DOHH2 (cell line): ENCODE measurements around the gene STARD10.

Experiments
- H3F3A ChIP-seq: fragments of 200-600 bp; sonication (generic), shearing (Covaris generic); 2 replicates; pipeline ENCODE4 v1.6.0; 2016; ENCODE audit warnings: antibody characterized with exemption, mild to moderate bottlenecking; ENCODE audit not compliant: control insufficient read depth, insufficient read depth
- H3K27ac ChIP-seq: fragments of 200-600 bp; sonication (generic); 2 replicates; pipeline ENCODE4 v1.5.1; 2014; ENCODE audit warnings: low read depth, mild to moderate bottlenecking, low read length, moderate library complexity
- H3K27me3 ChIP-seq: fragments of 200-600 bp; sonication (generic); 2 replicates; pipeline ENCODE4 v1.6.1; 2014; ENCODE audit warnings: mild to moderate bottlenecking, low read length, mixed read lengths; ENCODE audit not compliant: control insufficient read depth
- H3K36me3 ChIP-seq: fragments of 200-600 bp; sonication (generic); 2 replicates; pipeline ENCODE4 v1.6.1; 2014; ENCODE audit warnings: mild to moderate bottlenecking, low read length, moderate library complexity, mixed read lengths; ENCODE audit not compliant: control insufficient read depth
- H3K4me1 ChIP-seq: fragments of 200-600 bp; sonication (generic); 2 replicates; pipeline ENCODE4 v1.6.1; 2014; ENCODE audit warnings: mild to moderate bottlenecking, low read length, mixed read lengths; ENCODE audit not compliant: control insufficient read depth
- H3K4me2 ChIP-seq: fragments of 200-600 bp; sonication (generic); 2 replicates; pipeline ENCODE4 v1.6.0; 2014; ENCODE audit warnings: mild to moderate bottlenecking, low read length, moderate library complexity
- H3K4me3 ChIP-seq: fragments of 200-600 bp; sonication (generic); 2 replicates; pipeline ENCODE4 v1.5.1; 2014; ENCODE audit warnings: mild to moderate bottlenecking, low read length, mixed read lengths
- H3K79me2 ChIP-seq: fragments of 200-600 bp; sonication (generic); 2 replicates; pipeline ENCODE4 v1.6.1; 2014; ENCODE audit warnings: mild to moderate bottlenecking, low read length, mixed read lengths; ENCODE audit not compliant: control insufficient read depth
- H3K9me2 ChIP-seq: fragments of 200-600 bp; sonication (generic); replicated peaks from 2 replicates; pipeline ENCODE4 v1.6.1; 2014; ENCODE audit warnings: mild to moderate bottlenecking, low read length, mixed read lengths; ENCODE audit not compliant: control insufficient read depth
- H3K9me3 ChIP-seq: fragments of 200-600 bp; sonication (generic); 2 replicates; pipeline ENCODE4 v1.6.1; 2014; ENCODE audit warnings: antibody characterized with exemption, low read length, mixed read lengths; ENCODE audit not compliant: control insufficient read depth, insufficient read depth
- H4K20me1 ChIP-seq: fragments of 200-600 bp; sonication (generic); 2 replicates; pipeline ENCODE4 v1.6.0; 2014; ENCODE audit warnings: low read depth, mild to moderate bottlenecking, antibody characterized with exemption, low read length, moderate library complexity; ENCODE audit not compliant: control insufficient read depth, insufficient read depth
- EZH2phosphoT487 ChIP-seq: fragments of 200-600 bp; sonication (generic); IDR thresholded peaks from 2 replicates; pipeline ENCODE4 v1.6.1; 2017; ENCODE audit warnings: borderline replicate concordance, mild to moderate bottlenecking, antibody characterized with exemption, low read length, moderate library complexity, mixed read lengths
- TF ChIP-seq, protein P1 (sequence below): fragments of 200-600 bp; sonication (generic); IDR thresholded peaks from one replicate; pipeline ENCODE4 v1.5.1; 2014; ENCODE audit warnings: antibody characterized with exemption, mild to moderate bottlenecking, low read depth, low read length; ENCODE audit not compliant: poor library complexity, severe bottlenecking

The STARD10 gene, protein sequence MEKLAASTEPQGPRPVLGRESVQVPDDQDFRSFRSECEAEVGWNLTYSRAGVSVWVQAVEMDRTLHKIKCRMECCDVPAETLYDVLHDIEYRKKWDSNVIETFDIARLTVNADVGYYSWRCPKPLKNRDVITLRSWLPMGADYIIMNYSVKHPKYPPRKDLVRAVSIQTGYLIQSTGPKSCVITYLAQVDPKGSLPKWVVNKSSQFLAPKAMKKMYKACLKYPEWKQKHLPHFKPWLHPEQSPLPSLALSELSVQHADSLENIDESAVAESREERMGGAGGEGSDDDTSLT

DNA sequence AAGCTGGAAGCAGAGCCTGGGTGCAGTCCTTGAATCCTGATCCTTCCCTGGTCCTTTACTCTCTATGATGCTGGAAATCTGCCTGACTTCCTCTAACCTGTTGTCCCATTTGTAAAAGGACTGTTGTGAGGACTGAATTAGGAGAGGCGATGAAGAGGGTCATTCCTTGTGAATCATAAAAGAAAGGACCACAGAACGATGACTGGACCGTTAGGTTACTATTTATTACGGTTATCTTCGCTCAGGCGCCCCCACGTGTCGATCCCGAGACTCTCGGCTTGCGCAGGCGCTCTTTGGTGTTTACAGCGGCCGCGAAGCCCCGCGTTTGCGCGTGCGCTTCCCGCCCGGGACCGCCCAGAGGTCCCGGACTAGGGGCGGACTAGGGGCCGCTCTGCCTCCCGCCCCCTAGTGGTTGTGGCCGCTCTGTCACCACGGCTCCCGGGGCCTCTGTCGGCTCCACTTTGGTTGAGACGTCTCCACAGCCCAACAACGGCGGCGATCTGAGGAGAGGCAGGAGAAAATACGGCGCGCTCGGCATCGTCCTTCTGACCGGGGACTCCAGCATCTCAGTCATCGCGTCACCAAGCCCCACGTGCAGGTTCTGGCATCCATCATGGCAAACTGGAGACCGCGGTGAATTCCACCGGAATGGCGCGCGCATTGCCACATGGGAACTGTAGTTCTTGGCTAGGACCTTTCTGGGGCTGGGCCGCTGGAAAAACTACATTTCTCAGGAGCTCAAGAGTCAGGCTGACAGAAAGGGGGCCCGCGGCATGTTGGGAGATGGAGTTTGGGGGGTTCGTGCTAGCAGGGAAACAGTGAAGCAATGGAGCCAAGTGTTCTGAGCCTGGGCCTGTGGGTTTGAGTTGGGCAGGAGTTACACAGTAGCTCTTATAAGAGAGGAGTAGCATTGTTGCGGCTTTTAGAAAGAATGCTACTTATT is at the start of gene STARD10:
Gene STARD10, minus strand, starts transcription at position 623 of the 943 bp plus-strand sequence. CDS start 12,866 bp downstream, outside the sequence.
- Histone ChIP-seq H4K20me1 (no peaks in the 10 kb centered on the region), H3K9me3 (no peaks in the 10 kb centered on the region), H3K9me2 (no peaks in the 10 kb centered on the region), H3K27me3 (no peaks in the 10 kb centered on the region), H3K4me3 (peak within 1 kb of the TSS; percentile 95), H3K4me1 (peaks cover 24% of the 10 kb centered on the region), H3K27ac (peak within 1 kb of the TSS; percentile 44), H3K79me2 (no peaks in the 10 kb centered on the region), H3K4me2 (peak within 1 kb of the TSS; percentile 91), H3F3A (peaks cover 2% of the 10 kb centered on the region; the same call in 1 of the 2 replicates), H3K36me3 (no peaks in the 10 kb centered on the region)
- TF ChIP-seq, protein P1, sequence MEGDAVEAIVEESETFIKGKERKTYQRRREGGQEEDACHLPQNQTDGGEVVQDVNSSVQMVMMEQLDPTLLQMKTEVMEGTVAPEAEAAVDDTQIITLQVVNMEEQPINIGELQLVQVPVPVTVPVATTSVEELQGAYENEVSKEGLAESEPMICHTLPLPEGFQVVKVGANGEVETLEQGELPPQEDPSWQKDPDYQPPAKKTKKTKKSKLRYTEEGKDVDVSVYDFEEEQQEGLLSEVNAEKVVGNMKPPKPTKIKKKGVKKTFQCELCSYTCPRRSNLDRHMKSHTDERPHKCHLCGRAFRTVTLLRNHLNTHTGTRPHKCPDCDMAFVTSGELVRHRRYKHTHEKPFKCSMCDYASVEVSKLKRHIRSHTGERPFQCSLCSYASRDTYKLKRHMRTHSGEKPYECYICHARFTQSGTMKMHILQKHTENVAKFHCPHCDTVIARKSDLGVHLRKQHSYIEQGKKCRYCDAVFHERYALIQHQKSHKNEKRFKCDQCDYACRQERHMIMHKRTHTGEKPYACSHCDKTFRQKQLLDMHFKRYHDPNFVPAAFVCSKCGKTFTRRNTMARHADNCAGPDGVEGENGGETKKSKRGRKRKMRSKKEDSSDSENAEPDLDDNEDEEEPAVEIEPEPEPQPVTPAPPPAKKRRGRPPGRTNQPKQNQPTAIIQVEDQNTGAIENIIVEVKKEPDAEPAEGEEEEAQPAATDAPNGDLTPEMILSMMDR: peak; percentile 99
- TF ChIP-seq EZH2phosphoT487: no peak

DNA sequence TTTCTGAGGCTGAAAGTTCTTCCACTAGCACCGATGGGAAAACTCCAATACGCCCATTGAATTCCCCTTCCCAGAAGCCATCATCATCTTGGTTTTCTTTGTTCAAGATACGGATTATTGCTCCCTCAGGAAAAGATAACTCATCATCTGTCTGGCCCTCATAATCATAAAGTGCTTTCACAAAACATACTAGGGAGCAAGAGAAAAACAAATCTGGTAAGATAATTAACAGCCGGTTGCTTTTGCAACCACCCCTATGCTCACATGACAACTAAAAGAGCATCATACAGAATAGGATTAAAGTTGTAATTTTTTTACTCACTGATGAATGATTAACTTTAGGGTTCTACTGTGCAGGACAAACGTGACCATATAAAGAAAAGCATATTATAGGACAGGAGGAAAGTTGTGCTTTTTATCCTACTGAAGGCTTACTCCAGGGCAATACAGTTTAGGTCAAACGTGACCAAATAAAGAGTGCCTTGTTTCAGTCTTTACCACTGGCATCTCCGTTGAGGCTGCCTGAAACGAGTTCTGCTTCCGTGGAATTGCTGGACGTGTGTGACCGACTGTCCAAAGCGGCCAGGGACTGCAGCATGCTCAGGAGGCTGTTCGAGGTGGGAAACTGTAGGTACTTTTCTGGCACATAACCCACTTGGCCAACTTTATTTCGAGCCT is 48.9 kb upstream of the STARD10 start:
- no peaks in the 10 kb centered on the region for H3K4me1 ChIP-seq
- 0 out of 2 replicates have a peak, but pooled peaks cover 6% of the 10 kb centered on the region for H3F3A ChIP-seq
- no peaks in the 10 kb centered on the region for H3K27me3 ChIP-seq
- no peaks in the 10 kb centered on the region for H4K20me1 ChIP-seq
- peaks cover 87% of the 10 kb centered on the region for H3K36me3 ChIP-seq
- H3K9me2 ChIP-seq: no peaks in the 10 kb centered on the region
- no peak overlapping the region for H3K4me2 ChIP-seq
- H3K27ac ChIP-seq: no peak overlapping the region
- no peaks in the 10 kb centered on the region for H3K79me2 ChIP-seq
- TF ChIP-seq, protein P1: no peak
- TF ChIP-seq EZH2phosphoT487: no peak
- no peaks in the 10 kb centered on the region for H3K9me3 ChIP-seq
- no peak overlapping the region for H3K4me3 ChIP-seq

DNA sequence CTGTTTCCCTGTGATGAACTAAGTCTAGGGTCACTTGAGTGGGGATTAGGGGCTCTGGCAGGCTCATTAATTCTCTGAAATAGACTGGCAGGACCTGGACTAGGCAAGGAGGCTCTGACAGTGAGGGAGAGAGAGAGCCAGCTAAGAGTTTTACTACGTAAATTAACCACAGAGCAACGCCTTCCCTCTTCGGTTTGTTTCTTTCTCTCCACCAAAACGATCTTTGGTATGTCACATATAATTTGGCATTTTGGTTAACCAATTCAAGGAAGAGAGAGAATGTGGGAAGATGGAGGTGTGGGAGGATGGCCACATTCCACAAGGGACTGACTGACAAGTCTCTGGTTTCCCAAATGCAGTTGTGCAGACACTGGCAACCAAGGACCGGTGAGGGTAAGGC is 48.3 kb upstream of the STARD10 start:
- TF ChIP-seq, protein P1: no peak
- no peak for TF ChIP-seq EZH2phosphoT487
- peaks cover 90% of the 10 kb centered on the region for H3K36me3 ChIP-seq

More for the DNA sequence above, 48.3 kb upstream of the STARD10 start:
- Histone ChIP-seq H3K4me2 (no peak overlapping the region), H3K79me2 (no peaks in the 10 kb centered on the region), H3K4me1 (no peaks in the 10 kb centered on the region), H4K20me1 (no peaks in the 10 kb centered on the region), H3K27ac (no peak overlapping the region), H3F3A (0 out of 2 replicates have a peak, but pooled peaks cover 6% of the 10 kb centered on the region), H3K4me3 (no peak overlapping the region), H3K27me3 (no peaks in the 10 kb centered on the region), H3K9me3 (no peaks in the 10 kb centered on the region), H3K9me2 (no peaks in the 10 kb centered on the region)
